Right cardiac atrium (tissue), 5 donors: ENCODE results near the gene MOB3B. TPM values are rescaled to one million over a fixed set of nuclear protein-coding genes. Genes with fewer than 3 reads are reported as not detected.
A peak's percentile ranks its signal among the peaks of the same experiment; 100 is the strongest.
"Not testable (repeated sequence)": the region's sequence is repeated elsewhere in the genome, so short reads cannot be mapped to it uniquely, and the experiment has no call there.

Source experiments
- ATAC-seq, 2 donors: fragments of 200-7000 bp; cut with Tn5 transposase; one replicate each; pipeline versions ENCODE4 v1.8.0 to v1.9.1; 2020; ENCODE audit warnings: moderate library complexity in 2 of 2, mild to moderate bottlenecking in 1 of 2
- DNase-seq, 3 donors: peaks; one replicate each; pipeline ENCODE4 v3.0.0-alpha.2; 2020
- H3K27ac ChIP-seq: one replicate; pipeline ENCODE4 v1.5.1; 2013; ENCODE audit warnings: mild to moderate bottlenecking, low read length, control low read depth, moderate library complexity
- H3K27me3 ChIP-seq: one replicate; pipeline ENCODE4 v1.6.1; 2013; ENCODE audit not compliant: control insufficient read depth, insufficient read depth
- H3K4me1 ChIP-seq: one replicate; pipeline ENCODE4 v1.6.1; 2013; ENCODE audit warnings: low read length; ENCODE audit not compliant: control insufficient read depth, insufficient read depth
- H3K4me3 ChIP-seq: one replicate; pipeline ENCODE4 v1.5.1; 2013; ENCODE audit warnings: low read length, control low read depth
- H3K9me3 ChIP-seq: one replicate; pipeline ENCODE4 v1.6.1; 2013; ENCODE audit warnings: low read length; ENCODE audit not compliant: control insufficient read depth
- WGBS: extraction: QIAGEN DNeasy Blood & Tissue Kit; methylation state at CpG from one replicate; pipeline ENCODE4 v1.1.7; 2013; 5-methylcytosine and 5-hydroxymethylcytosine counted together
- intact Hi-C, 4 donors: fragments of 100-400 bp; cut with DNase I; formaldehyde crosslinking; loops; one replicate each; pipeline versions ENCODE4 v1.11.0 to v1.14.0; 2022 to 2023
- polyA plus RNA-seq: library from polyadenylated mRNA; stranded (reverse); fragments of 200-250 nt; gene quantifications from one replicate; pipeline ENCODE4 v1.2.3, GENCODE V29; 2013
- total RNA-seq, 4 donors: library from RNA; stranded (reverse); fragmentation: NEBNext Ultra II Directional; extraction: Animal tissue kit (Norgen Biotek cat#: 25700); gene quantifications; one replicate each; pipeline ENCODE4 v1.2.1, GENCODE V29; 2021
- donor health status: healthy with polysubstance abuse.
- donor health status: DM: no; HTN: yes; CAD: no.
- donor health status: DM: no; HTN: no; CAD: no.
- donor health status: DM: no; HTN: yes; CAD: no; lungs with severe emphysema.
- donor health status: DM: yes; HTN: yes; CAD: no.

MOB3B gene
- total and polyA plus RNA-seq, 5 donors, result 1.1 to 2.2 (median 2.0) TPM

DNA sequence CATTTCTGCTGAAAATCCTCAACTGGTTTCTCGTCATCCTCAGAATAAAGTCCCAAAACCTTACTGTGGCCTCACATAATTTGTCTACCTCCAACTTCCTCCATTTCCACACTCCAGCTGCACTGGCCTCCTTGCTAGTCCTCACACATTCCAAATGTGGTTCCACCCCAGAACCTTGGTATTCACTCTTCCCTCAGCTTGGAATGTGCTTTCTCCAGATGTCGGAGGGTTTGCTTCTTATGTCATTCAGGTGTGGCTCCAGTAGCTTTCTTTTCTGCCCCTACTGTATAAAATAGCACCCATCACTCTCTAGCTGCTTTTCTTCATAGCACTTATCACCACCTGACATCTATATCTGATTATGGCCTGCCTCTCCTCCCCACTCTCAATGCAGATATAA lies 108.0 kb downstream of the MOB3B start:
- ATAC-seq (no peak), DNase-seq (no peak)
- Histone ChIP-seq H3K27me3 (no peaks in the 10 kb centered on the region), H3K9me3 (no peaks in the 10 kb centered on the region), H3K4me1 (no peaks in the 10 kb centered on the region), H3K4me3 (no peak overlapping the region), H3K27ac (no peak overlapping the region)
- intact Hi-C loops, result no loop called here
- 94% methylated on average over 2 of the region's 2 CpGs for whole genome bisulfite sequencing

DNA sequence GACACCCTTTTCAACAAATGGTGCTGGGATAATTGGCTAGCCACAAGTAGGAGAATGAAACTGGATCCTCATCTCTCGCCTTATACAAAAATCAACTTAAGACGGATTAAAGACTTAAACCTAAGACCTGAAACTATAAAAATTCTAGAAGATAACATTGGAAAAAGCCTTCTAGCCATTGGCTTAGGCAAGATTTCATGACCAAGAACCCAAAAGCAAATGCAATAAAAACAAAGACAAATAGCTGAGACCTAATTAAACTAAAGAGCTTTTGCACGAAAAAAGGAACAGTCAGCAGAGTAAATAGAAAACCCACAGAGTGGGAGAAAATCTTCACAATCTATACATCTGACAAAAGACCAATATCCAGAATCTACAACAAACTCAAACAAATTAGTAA lies 110.1 kb downstream of the MOB3B start:
- intact Hi-C loops, H3K27me3 ChIP-seq, H3K9me3 ChIP-seq, H3K27ac ChIP-seq, H3K4me1 ChIP-seq, DNase-seq, H3K4me3 ChIP-seq, ATAC-seq: not testable (repeated sequence)
- WGBS, result 93% methylated on average over 3 of the region's 3 CpGs

DNA sequence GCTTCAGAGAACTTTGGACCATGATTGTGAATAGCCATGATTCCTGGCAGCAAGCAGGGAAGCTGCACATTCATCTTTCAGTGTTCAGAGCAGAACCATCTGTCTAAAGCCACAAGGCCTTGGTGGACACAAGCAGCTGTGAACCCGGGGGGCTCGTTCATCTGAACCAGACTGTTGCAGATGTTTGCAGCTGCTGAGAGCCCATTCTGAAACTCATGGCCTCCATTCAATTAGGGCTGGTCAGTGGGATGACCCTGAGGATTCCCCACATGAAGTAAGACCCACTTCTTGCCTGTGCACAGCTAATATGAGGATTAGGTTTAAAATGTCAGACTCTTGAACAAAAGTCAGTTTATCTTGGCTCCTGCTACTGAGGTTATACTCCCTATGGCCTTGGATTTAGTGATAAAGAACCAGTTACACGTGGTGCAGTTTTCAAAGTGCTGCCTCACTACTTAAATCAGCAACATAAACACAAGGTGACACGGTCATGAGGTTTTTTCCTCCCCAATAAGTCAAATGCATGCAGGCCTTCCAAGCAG lies 115.3 kb downstream of the MOB3B start:
- Histone ChIP-seq H3K4me1 (peaks cover 4% of the 10 kb centered on the region), H3K4me3 (no peak overlapping the region), H3K27ac (peak overlapping the region; percentile 6), H3K27me3 (no peaks in the 10 kb centered on the region), H3K9me3 (no peaks in the 10 kb centered on the region)
- WGBS, result 45% methylated on average over 4 of the region's 4 CpGs
- DNase-seq, result peak in 2 of 3 donors; percentile 38 to 65
- peak; percentile 31 to 61 for ATAC-seq
- intact Hi-C loops, result no loop called here

DNA sequence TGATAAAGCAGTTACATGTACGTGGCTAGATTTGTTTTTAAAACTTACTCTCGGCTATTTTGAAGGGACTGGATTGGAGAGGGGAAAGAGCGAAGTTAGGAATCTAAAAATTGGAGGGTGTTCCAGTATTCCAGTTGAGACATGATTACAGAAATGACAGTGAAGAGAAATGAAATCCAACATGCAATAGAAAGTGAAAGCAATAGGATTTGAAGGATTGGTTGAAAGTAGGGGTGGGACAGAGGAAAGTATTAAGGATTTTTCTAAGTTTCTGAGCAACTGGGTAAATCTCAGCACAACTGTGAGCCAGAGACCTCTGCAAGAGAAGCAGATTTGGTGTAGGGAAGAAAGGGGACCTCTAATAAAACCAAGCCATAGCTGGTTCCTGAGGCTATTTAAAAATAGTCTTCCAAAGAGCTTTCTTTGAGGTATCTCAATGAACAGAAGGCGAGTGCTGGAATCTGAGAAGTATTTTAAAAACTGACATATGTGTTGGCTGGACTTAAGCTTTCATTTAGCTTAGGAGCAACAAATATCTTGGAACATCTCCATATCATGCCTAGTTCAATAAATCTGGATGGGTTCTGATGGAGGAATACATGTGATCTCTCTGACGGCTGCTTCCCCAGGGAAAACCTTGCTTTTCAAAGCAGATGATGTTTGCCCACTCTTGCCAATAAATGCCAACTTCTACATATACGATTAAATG lies 115.9 kb downstream of the MOB3B start:
- H3K4me3 ChIP-seq, result peak overlapping the region; percentile 44
- H3K9me3 ChIP-seq, result no peaks in the 10 kb centered on the region
- H3K4me1 ChIP-seq, result peaks cover 4% of the 10 kb centered on the region
- no peaks in the 10 kb centered on the region for H3K27me3 ChIP-seq
- peak overlapping the region; percentile 6 for H3K27ac ChIP-seq
- ATAC-seq (peak; percentile 25 to 56), DNase-seq (no peak)
- intact Hi-C loops, result no loop called here
- 51% methylated on average over 6 of the region's 6 CpGs for WGBS

DNA sequence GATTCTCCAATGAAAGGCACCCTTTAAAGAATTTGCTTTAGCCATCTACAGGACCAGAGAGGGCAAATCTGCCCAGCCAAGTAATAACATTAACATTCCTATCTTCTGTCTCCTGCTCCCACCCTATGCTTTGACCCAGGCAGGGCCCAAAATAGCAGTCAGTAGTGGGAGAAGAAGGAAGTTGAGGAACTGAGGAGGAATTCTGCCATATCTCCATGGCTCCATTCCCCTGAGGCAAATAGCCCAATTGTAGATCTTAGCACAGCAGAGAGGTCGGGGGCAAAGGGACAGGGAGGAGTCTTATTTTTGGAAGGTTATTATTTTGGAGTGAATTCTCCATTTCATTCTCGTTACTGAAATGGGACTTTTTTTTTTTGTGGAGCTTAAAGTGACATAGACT lies 116.7 kb downstream of the MOB3B start:
- intact Hi-C loops, result no loop called here
- DNase-seq, result peak in 2 of 3 donors; percentile 18 to 56
- peak; percentile 90 to 93 for ATAC-seq
- 26% methylated on average over 2 of the region's 2 CpGs for WGBS
- peak overlapping the region; percentile 44 for H3K4me3 ChIP-seq
- peaks cover 9% of the 10 kb centered on the region for H3K4me1 ChIP-seq
- no peaks in the 10 kb centered on the region for H3K9me3 ChIP-seq
- peak overlapping the region; percentile 6 for H3K27ac ChIP-seq
- no peaks in the 10 kb centered on the region for H3K27me3 ChIP-seq

DNA sequence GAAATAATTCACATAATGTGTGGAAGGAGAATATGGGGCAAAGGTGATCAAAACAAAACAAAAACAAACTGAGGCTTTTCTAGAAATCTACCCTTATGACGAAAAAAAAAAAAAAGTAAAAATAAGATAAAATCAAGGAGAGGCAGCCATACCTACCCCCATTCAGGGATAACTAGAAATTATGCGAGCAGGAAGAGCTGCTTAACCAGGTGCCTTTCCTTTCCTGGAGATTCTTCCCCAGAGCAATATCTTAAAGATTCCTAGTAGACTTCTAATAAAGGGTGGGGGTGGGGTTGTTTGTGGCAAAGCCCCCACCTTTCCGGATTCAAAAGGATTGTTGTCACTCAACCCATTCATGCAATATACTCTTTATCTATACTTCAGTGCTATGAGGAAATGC lies 117.5 kb downstream of the MOB3B start:
- no peak overlapping the region for H3K4me3 ChIP-seq
- intact Hi-C loops, result no loop called here
- WGBS, result 78% methylated on average over 3 of the region's 3 CpGs

DNA sequence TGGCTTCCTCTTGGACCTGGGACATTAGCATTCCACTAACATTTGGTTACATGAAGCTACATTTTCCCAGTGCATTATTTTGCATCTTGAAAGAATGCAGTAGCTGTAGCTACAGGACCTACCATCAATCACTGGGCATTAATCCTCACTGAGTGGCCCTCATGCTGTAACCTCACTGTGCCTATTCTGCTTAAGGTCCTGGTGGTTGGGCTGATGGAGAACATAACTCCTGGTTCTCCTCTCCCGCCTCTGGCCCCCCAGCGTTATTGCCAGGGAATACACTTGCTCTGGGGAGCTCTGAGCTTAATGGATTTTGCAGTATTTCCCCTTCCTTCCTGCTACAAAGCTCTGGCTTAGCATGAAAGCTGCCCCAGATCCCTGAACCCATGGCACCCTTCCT lies 121.1 kb downstream of the MOB3B start:
- DNase-seq (no peak), ATAC-seq (no peak)
- H3K9me3 ChIP-seq, result no peaks in the 10 kb centered on the region
- 72% methylated on average over 2 of the region's 2 CpGs for WGBS
- no peak overlapping the region for H3K27ac ChIP-seq
- no peak overlapping the region for H3K4me3 ChIP-seq
- intact Hi-C loops, result loop anchor here in 1 of 4 donors (10.0 kb wide), 1 partner anchor 46 kb away; no protein-coding TSS in a partner anchor
- peaks cover 11% of the 10 kb centered on the region for H3K4me1 ChIP-seq
- no peaks in the 10 kb centered on the region for H3K27me3 ChIP-seq

More for the DNA sequence above, 117.5 kb downstream of the MOB3B start:
- Histone ChIP-seq H3K4me1 (peaks cover 16% of the 10 kb centered on the region), H3K27ac (no peak overlapping the region), H3K27me3 (no peaks in the 10 kb centered on the region), H3K9me3 (no peaks in the 10 kb centered on the region)
- ATAC-seq (no peak), DNase-seq (no peak)

DNA sequence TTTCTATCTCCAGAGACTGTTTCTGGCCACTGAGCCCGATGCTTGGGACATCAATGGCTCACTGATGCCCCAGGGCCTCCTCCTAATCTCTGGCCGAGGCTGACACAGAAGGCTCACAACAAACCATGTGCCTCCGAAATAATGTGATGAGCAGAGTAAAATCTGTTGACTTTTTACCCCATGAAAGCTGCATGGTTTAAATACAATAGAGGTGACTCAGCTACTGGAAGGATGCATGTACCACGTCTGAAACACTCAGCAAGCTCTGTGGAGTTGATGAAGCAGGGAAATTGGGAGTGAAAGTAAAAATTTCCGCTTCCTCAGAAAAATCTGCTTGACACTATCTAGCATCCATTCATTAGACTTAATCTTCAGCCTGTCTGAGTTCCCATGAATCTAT lies 121.6 kb downstream of the MOB3B start:
- 66% methylated on average over 5 of the region's 5 CpGs for WGBS
- intact Hi-C loops, result loop anchor here in 1 of 4 donors (10.0 kb wide), 1 partner anchor 47 kb away; no protein-coding TSS in a partner anchor
- H3K9me3 ChIP-seq, result no peaks in the 10 kb centered on the region
- H3K27ac ChIP-seq, result no peak overlapping the region
- peak in 1 of 2 donors; percentile 62 for ATAC-seq
- H3K4me1 ChIP-seq, result peaks cover 11% of the 10 kb centered on the region
- no peak overlapping the region for H3K4me3 ChIP-seq
- DNase-seq, result no peak
- H3K27me3 ChIP-seq, result no peaks in the 10 kb centered on the region

DNA sequence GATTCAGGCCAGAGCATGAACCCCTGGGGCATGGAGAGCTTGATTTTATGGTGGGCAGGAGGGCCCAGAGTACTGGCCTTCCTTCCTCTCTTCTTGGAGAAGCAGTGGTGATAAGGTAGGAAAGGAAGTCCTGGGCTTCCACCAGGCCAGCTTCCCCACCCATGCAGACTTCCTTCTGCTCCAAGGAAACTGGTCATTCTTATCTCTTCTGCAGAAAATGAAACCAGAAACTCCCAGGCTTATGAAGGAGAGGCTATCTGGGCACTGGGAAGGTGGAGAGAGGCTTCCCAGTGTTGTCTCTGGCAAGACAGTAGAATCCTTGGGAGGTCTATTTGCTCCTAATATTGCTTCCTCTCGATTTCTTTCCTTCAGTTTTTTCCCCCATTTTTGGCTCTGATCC lies 122.1 kb downstream of the MOB3B start:
- no peak overlapping the region for H3K27ac ChIP-seq
- intact Hi-C loops, result loop anchor here in 1 of 4 donors (10.0 kb wide), 1 partner anchor 47 kb away; no protein-coding TSS in a partner anchor

DNA sequence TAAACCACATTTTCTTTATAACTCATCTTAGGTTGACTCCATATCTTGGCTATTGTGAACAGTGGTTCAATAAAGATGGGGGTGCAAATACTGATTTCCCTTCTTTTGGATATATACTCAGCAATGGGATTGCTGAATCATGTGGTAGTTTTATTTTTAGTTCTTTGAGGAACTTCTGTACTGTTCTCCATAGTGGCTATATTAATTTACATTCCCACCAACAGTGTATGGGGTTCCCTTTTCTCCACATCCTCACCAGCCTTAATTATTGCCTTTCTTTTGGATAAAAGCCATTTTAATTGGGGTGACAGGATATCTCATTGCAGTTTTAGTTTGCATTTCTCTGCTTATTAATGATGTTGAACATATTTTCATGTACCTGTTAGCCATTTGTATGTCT lies 125.0 kb downstream of the MOB3B start:
- DNase-seq (no peak), ATAC-seq (no peak)
- Histone ChIP-seq H3K27ac (no peak overlapping the region), H3K27me3 (no peaks in the 10 kb centered on the region), H3K4me1 (peaks cover 14% of the 10 kb centered on the region), H3K4me3 (no peak overlapping the region), H3K9me3 (no peaks in the 10 kb centered on the region)
- intact Hi-C loops, result loop anchor here in 1 of 4 donors (10.0 kb wide), 1 partner anchor 50 kb away; no protein-coding TSS in a partner anchor

More for the DNA sequence above, 122.1 kb downstream of the MOB3B start:
- WGBS, result 17% methylated on average over 1 of the region's 1 CpG
- ATAC-seq, result peak; percentile 77 to 93
- H3K9me3 ChIP-seq, result no peaks in the 10 kb centered on the region
- no peaks in the 10 kb centered on the region for H3K27me3 ChIP-seq
- H3K4me3 ChIP-seq, result no peak overlapping the region
- no peak for DNase-seq
- peaks cover 14% of the 10 kb centered on the region for H3K4me1 ChIP-seq

DNA sequence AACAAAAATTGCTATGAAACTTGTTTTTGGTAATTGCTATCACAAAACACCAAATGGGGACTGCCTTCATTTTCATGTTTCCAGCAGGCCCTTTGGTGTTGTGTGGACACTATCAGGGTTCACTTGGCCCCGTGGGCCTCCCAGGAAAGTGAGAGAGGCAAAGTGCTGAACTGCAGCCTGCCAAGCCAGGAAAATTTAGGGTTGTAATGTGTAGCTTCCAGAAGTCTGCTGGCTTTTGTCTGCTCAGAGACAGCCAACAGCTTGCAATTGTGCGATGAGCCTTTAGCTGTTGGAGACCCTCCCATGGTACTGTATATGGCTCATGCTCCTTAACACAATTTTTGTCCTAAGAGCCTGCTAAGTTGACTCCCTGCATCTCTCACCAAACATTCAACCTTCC lies 127.0 kb downstream of the MOB3B start:
- no peaks in the 10 kb centered on the region for H3K27me3 ChIP-seq
- H3K9me3 ChIP-seq, result no peaks in the 10 kb centered on the region
- H3K27ac ChIP-seq, result no peak overlapping the region
- DNase-seq (no peak), ATAC-seq (no peak)
- intact Hi-C loops, result loop anchor here in 1 of 4 donors (10.0 kb wide), 1 partner anchor 52 kb away; no protein-coding TSS in a partner anchor
- 53% methylated on average over 2 of the region's 2 CpGs for WGBS
- H3K4me3 ChIP-seq, result no peak overlapping the region
- peaks cover 6% of the 10 kb centered on the region for H3K4me1 ChIP-seq
